D721Med (cell line): ENCODE data around the gene SNCB.
A peak's percentile ranks its signal among the peaks of the same experiment; 100 is the strongest.

Experiments
- DNase-seq: peaks from one replicate; pipeline ENCODE4 v3.0.0; 2011; ENCODE audit warnings: low spot score; ENCODE audit not compliant: insufficient read length
- FAIRE-seq: peaks from 2 replicates; lab custom pipeline; 2011; peaks lifted over from hg19 to GRCh38; lab: Jason Lieb, UNC
- TF ChIP-seq, protein P1 (sequence below): IDR thresholded peaks from 2 replicates; pipeline ENCODE4 v1.5.1; 2012; ENCODE audit warnings: mild to moderate bottlenecking, control low read depth; ENCODE audit not compliant: insufficient read depth; ENCODE audit errors: missing control alignments

SNCB gene

DNA sequence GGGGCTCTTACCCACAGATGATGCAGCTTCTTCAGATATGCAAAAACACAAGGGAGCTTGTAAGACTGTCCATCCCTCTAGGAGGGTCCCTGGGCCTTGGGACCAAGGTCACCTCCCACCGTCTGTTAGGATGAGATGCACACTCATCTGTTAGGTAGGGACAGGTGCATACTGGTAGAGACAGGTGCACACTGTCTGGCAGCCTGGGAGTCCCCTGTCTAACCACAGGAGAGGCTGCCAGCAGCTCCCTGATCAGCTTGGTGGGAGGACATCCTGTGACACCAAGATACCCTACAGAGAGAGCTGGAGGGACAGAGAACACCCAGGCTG lies 30.2 kb upstream of the SNCB start:
- DNase-seq: no peak
- TF ChIP-seq, protein P1, sequence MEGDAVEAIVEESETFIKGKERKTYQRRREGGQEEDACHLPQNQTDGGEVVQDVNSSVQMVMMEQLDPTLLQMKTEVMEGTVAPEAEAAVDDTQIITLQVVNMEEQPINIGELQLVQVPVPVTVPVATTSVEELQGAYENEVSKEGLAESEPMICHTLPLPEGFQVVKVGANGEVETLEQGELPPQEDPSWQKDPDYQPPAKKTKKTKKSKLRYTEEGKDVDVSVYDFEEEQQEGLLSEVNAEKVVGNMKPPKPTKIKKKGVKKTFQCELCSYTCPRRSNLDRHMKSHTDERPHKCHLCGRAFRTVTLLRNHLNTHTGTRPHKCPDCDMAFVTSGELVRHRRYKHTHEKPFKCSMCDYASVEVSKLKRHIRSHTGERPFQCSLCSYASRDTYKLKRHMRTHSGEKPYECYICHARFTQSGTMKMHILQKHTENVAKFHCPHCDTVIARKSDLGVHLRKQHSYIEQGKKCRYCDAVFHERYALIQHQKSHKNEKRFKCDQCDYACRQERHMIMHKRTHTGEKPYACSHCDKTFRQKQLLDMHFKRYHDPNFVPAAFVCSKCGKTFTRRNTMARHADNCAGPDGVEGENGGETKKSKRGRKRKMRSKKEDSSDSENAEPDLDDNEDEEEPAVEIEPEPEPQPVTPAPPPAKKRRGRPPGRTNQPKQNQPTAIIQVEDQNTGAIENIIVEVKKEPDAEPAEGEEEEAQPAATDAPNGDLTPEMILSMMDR: no peak
- no peak for FAIRE-seq

- TF ChIP-seq, protein P1: no peak
- no peak for DNase-seq
- FAIRE-seq: no peak
Measured at GRCh38 chr5:176659860-176660461, 29.6 kb upstream of the SNCB start.

GRCh38 chr5:176659512-176659839 lies 29.1 kb upstream of the SNCB start:
- no peak for DNase-seq

DNA sequence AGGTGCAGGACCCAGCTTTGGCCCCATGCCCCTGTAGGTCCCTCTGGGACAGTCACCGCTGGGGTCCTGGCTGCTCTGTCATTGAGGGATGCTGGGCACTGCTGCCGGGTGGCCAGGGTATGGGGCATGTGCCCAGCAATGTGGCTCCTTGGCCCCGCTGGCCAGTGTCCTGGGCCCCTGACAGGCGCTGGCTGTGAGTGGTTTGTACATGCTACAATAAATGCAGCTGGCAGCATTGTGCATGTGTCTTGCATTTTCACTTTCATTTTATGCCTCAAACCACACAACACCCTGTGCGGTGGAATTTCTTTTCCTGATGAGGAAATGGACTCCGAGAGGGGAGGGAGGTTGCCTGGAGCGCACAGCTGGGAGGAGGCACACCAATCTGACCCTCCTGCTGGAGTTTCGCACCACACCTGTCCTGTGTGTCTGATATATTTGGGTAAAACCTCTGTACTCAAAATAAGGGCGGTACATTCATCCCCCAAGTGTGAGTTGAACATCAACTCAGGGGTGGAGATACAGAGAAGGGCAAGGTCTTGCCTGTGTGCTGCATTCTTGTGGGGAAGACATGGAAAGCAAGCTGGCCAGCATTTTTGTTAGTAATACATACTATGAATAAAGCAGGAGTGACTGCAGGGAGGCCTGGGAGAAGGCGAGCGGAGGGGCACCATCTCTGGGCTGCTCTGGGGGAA lies 28.6 kb upstream of the SNCB start:
- FAIRE-seq (no peak), DNase-seq (no peak)
- TF ChIP-seq, protein P1: no peak

More at GRCh38 chr5:176659512-176659839, 29.1 kb upstream of the SNCB start:
- no peak for FAIRE-seq
- TF ChIP-seq, protein P1: no peak

DNA sequence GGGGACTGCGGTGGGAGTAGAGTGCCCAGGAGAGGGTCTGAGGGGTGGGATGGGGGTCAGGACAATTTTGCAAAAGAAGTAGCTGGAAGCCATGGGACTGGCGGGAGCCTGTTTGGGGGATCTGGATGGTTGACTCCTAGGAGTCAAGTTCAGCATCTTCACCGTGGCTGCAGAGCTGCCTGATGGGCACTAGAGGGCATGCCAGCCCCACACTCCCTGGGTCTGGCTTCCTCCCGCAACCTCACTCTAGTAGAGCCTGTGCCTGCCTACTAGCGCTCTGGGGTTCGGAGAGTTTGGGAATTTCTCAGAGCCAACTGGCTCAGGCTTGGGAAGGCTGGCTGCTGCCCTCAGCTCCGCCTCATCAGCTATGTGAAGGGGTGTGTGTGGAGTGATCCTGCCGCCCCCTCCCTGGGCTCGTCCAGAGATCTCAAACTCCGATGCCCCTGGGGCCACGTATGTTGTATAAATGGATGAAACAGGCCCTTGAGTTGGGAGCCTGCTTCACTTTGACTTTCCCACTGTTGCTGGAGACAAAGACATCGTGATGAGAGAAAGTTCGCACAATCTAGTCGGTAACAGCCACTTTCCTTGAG lies 27.8 kb upstream of the SNCB start:
- FAIRE-seq (no peak), DNase-seq (peak; percentile 73)
- TF ChIP-seq, protein P1: peak; percentile 76

DNA sequence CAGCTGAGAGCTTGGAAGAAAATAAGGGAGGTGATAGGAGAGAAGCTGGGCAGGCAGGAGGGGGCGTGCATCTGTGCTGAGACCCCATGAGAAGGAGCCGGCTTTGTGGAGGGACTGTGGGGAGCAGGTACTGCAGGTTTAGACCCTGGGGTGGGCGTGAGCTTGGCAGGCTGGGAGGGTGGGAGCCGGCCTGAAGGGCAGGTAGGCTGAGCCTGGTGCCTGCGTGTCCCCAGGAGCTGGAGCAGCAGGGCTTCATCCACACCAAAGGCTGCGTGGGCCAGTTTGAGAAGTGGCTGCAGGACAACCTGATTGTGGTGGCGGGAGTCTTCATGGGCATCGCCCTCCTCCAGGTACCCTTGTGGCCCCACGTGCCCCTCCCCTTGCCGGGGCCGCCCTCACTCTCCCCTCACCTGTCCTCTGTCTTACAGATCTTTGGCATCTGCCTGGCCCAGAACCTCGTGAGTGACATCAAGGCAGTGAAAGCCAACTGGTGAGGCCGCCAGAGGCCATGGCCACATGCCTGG lies 26.2 kb upstream of the SNCB start:
- FAIRE-seq: no peak
- TF ChIP-seq, protein P1: no peak

DNA sequence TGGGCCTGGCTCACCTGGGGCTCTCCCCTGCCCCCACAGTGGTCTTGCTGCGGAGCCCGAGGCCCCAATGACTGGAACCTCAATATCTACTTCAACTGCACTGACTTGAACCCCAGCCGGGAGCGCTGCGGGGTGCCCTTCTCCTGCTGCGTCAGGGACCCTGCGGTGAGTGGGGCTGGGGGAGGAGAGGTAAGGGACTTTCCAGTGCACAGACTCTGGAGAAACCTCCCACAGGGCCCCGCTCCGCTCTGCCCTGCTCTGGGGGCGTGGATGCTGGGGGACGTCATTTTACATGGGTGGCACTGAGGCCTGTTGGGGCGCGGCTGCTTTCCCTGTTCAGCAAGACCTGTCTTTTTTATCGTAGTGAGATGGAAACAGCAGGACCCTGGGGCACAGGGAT lies 24.5 kb upstream of the SNCB start:
- TF ChIP-seq, protein P1: no peak
- DNase-seq (no peak), FAIRE-seq (no peak)

More for the DNA sequence above, 26.2 kb upstream of the SNCB start:
- no peak for DNase-seq
